HEK293T (cell line): Measurements from ENCODE around the gene HOXB2.

Experiments
- CTCF ChIA-PET: fragments of 350-600 bp; formaldehyde crosslinking; extraction: SDS; loops from one replicate; lab custom pipeline; 2021; ENCODE audit warnings: antibody characterized with exemption, inconsistent platforms; lab: Yijun Ruan, JAX
- POLR2A ChIA-PET: fragments of 350-600 bp; formaldehyde crosslinking; extraction: SDS; loops from one replicate; lab custom pipeline; 2020; ENCODE audit warnings: antibody characterized with exemption, inconsistent platforms; lab: Yijun Ruan, JAX
- DNase-seq: peaks from one replicate; pipeline ENCODE4 v3.0.0; 2012; ENCODE audit warnings: mixed read lengths; ENCODE audit errors: extremely low spot score
- ARNT ChIP-seq: fragments of 450-650 bp; IDR thresholded peaks from 2 replicates; pipeline ENCODE4 v1.6.1; 2017; ENCODE audit warnings: mild to moderate bottlenecking
- BHLHE40 ChIP-seq: fragments of 450-650 bp; IDR thresholded peaks from 2 replicates; pipeline ENCODE4 v1.6.1; 2016; ENCODE audit warnings: mild to moderate bottlenecking, moderate library complexity, borderline replicate concordance
- CTBP1 ChIP-seq: fragments of 450-650 bp; IDR thresholded peaks from 2 replicates; pipeline ENCODE4 v1.6.1; 2016; ENCODE audit warnings: borderline replicate concordance
- ELF4 ChIP-seq: fragments of 450-650 bp; IDR thresholded peaks from 2 replicates; pipeline ENCODE4 v1.6.1; 2017; ENCODE audit warnings: antibody characterized with exemption
- FOXA1 ChIP-seq: fragments of 450-650 bp; IDR thresholded peaks from 2 replicates; pipeline ENCODE4 v1.6.1; 2016; ENCODE audit warnings: mild to moderate bottlenecking
- FOXK2 ChIP-seq: fragments of 450-650 bp; IDR thresholded peaks from 2 replicates; pipeline ENCODE4 v1.6.1; 2016; ENCODE audit warnings: mild to moderate bottlenecking
- FOXM1 ChIP-seq: fragments of 450-650 bp; IDR thresholded peaks from 2 replicates; pipeline ENCODE4 v1.6.1; 2017; ENCODE audit warnings: mild to moderate bottlenecking, borderline replicate concordance
- HDGF ChIP-seq: fragments of 450-650 bp; IDR thresholded peaks from 2 replicates; pipeline ENCODE4 v1.6.1; 2017; ENCODE audit warnings: antibody characterized with exemption, borderline replicate concordance
- L3MBTL2 ChIP-seq: fragments of 450-650 bp; conservative IDR thresholded peaks from 2 replicates; pipeline ENCODE4 v1.6.1; 2016; ENCODE audit warnings: mild to moderate bottlenecking
- LEF1 ChIP-seq: fragments of 450-650 bp; IDR thresholded peaks from 2 replicates; pipeline ENCODE4 v1.6.1; 2017; ENCODE audit warnings: mild to moderate bottlenecking, borderline replicate concordance
- NFRKB ChIP-seq: fragments of 450-650 bp; IDR thresholded peaks from 2 replicates; pipeline ENCODE4 v1.6.1; 2016; ENCODE audit warnings: mild to moderate bottlenecking, moderate library complexity
- SP1 ChIP-seq: fragments of 450-650 bp; IDR thresholded peaks from 2 replicates; pipeline ENCODE4 v1.6.1; 2017
- SUZ12 ChIP-seq: fragments of 450-650 bp; IDR thresholded peaks from 2 replicates; pipeline ENCODE4 v1.6.1; 2016; ENCODE audit warnings: mild to moderate bottlenecking
- TARDBP ChIP-seq: fragments of 450-650 bp; IDR thresholded peaks from 2 replicates; pipeline ENCODE4 v1.6.1; 2016
- ZNF384 ChIP-seq: fragments of 450-650 bp; IDR thresholded peaks from 2 replicates; pipeline ENCODE4 v1.6.1; 2016
- TF ChIP-seq, protein P1 (sequence below): fragments of 450-650 bp; IDR thresholded peaks from 2 replicates; pipeline ENCODE4 v1.6.1; 2016

The HOXB2 gene

GRCh38 chr17:48551596-48552465, 6.9 kb upstream of the HOXB2 start:
- CTCF ChIA-PET, result no interaction called here
- DNase-seq, result no peak
- POLR2A ChIA-PET, result no interaction called here
- TF ChIP-seq FOXK2 (no peak), FOXA1 (no peak), L3MBTL2 (no peak), SP1 (no peak), ARNT (no peak), LEF1 (no peak), CTBP1 (no peak), ZNF384 (no peak), NFRKB (no peak), BHLHE40 (no peak), FOXM1 (no peak), HDGF (no peak), TARDBP (no peak), SUZ12 (no peak), ELF4 (no peak)
- TF ChIP-seq, protein P1, sequence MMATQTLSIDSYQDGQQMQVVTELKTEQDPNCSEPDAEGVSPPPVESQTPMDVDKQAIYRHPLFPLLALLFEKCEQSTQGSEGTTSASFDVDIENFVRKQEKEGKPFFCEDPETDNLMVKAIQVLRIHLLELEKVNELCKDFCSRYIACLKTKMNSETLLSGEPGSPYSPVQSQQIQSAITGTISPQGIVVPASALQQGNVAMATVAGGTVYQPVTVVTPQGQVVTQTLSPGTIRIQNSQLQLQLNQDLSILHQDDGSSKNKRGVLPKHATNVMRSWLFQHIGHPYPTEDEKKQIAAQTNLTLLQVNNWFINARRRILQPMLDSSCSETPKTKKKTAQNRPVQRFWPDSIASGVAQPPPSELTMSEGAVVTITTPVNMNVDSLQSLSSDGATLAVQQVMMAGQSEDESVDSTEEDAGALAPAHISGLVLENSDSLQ, result no peak

GRCh38 chr17:48551214-48551555, 6.3 kb upstream of the HOXB2 start:
- DNase-seq, result no peak
- ChIA-PET CTCF (no interaction called here), POLR2A (no interaction called here)
- TF ChIP-seq SP1, result no peak
- TF ChIP-seq TARDBP, result no peak
- TF ChIP-seq ZNF384, result no peak
- TF ChIP-seq, protein P1, result no peak
- no peak for TF ChIP-seq HDGF
- no peak for TF ChIP-seq FOXA1
- TF ChIP-seq BHLHE40, result no peak
- no peak for TF ChIP-seq FOXK2
- TF ChIP-seq NFRKB, result no peak
- no peak for TF ChIP-seq ARNT
- TF ChIP-seq CTBP1, result no peak
- no peak for TF ChIP-seq SUZ12

DNA sequence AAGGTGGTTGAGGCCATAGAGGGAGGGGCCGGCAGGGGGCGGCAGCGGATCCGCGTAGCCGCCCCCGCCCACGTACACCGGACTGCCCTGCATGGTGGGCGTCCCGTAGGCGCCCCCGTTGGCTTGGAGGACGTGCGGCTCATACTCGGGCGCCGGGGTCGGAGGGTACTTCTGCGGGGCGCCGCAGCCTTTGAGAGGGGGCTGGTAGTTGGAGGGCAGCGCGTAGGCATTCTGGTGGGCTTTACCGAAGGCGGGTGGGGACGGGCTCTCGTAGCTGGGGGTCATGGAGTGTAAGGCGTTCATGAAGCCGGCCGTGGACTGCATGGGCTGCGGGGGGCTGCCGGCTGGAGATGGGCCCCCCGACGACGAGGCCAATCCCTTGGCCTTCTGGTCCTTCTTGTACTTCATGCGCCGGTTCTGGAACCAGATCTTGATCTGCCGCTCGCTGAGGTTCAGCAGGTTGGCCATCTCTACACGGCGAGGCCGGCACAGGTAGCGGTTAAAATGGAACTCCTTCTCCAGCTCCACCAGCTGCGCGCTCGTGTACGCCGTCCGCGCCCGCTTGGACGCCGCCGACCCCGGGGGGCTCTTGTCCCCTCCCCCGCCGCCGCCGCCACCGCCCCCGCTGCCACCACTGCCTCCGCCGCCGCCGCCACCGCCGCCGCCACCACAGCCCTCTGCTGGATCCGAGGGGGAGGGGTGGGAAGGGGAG, 5.7 kb upstream of the HOXB2 start:
- no peak for DNase-seq
- no peak for TF ChIP-seq SP1
- TF ChIP-seq, protein P1, result no peak
- no peak for TF ChIP-seq ARNT
- TF ChIP-seq FOXK2, result no peak
- no peak for TF ChIP-seq HDGF
- no peak for TF ChIP-seq BHLHE40
- no peak for TF ChIP-seq CTBP1
- no peak for TF ChIP-seq NFRKB
- no peak for TF ChIP-seq SUZ12
- no peak for TF ChIP-seq ZNF384
- no peak for TF ChIP-seq FOXM1
- TF ChIP-seq ELF4, result no peak
- no peak for TF ChIP-seq FOXA1
- no peak for TF ChIP-seq TARDBP
- TF ChIP-seq LEF1, result no peak
- no peak for TF ChIP-seq L3MBTL2
- CTCF ChIA-PET, result no interaction called here

DNA sequence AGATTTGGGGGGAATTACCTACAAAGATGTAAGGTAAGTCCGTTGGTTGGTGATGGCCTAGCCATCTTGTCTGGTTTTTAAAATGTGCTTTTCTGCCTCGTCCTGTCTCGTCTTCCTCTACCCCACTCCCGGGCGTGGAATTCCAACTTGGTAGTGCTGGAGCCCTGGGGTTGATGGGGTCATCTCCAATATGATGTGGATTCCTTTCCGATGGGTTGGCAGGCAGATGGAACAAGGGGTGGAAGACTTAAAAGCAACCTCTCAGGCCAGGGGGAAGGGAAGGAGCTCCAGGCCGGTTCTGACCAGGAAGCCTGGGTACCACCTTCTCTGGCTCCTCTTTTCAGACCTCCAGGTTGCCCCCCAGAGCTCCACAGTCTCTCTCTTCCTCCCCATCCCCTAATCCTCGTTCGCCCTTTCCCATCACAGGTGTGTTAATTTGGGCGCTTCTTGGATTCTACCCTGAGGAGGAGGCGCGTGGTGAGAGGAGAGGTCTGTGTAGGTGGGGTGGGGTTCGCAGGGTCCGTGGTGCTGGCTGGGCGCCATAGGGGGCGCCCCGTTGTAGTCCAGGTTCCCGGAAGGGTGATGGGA, 5.1 kb upstream of the HOXB2 start:
- ChIA-PET POLR2A (no interaction called here), CTCF (interaction anchor here (0.6 kb wide), 1 partner anchor 41 kb away, joined by 3 read pairs; no protein-coding TSS in a partner anchor)
- TF ChIP-seq TARDBP (no peak), HDGF (no peak), FOXK2 (no peak), LEF1 (no peak)
- TF ChIP-seq, protein P1, result no peak
- no peak for DNase-seq

More for the DNA sequence above, 5.7 kb upstream of the HOXB2 start:
- POLR2A ChIA-PET, result no interaction called here

GRCh38 chr17:48549281-48549630, 4.3 kb upstream of the HOXB2 start:
- ChIA-PET CTCF (interaction anchor here (0.6 to 1.2 kb wide), 2 partner anchors 38 to 42 kb away, joined by 3 to 4 read pairs; no protein-coding TSS in a partner anchor), POLR2A (no interaction called here)
- no peak for DNase-seq
- TF ChIP-seq BHLHE40, result no peak
- TF ChIP-seq, protein P1, result no peak
- TF ChIP-seq ARNT, result no peak
